GM21528 (cell line): ENCODE data around the gene DDTL.

Experiments
- ATAC-seq: cut with Tn5 transposase; IDR thresholded peaks from one replicate; pipeline ENCODE4 v1.9.1; 2021; ENCODE audit warnings: mild to moderate bottlenecking, moderate library complexity; ENCODE audit not compliant: unreplicated experiment, low FRiP score

Gene DDTL

GRCh38 chr22:24003887-24004286 is 37.2 kb downstream of the DDTL start:
- ATAC-seq, result no peak

DNA sequence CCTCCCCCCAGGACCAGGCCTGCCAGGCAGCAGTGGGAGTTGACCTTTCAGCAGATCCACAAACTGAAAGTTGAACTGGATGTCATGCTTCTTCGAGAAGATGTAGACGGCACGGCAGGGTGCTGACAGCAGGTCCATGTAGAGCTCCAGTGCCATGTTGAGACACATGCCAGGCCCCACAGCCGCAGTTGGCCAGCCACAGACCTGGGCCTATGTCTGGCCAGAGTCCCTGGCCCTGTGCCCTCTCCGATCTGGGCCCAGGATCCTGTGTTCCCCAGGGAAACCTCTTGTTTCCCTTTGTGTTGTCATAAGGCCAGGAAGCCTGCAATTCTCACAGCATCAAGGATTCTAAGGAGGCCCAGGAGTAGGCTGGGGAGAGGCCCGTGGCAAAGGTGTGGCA is 38.5 kb downstream of the DDTL start, which contains the start of gene GSTT4:
TSS of gene GSTT4 (minus strand) at position 253 of the 400 bp plus-strand sequence. CDS start at position 156, 97 bp downstream.
- no peak for ATAC-seq

DNA sequence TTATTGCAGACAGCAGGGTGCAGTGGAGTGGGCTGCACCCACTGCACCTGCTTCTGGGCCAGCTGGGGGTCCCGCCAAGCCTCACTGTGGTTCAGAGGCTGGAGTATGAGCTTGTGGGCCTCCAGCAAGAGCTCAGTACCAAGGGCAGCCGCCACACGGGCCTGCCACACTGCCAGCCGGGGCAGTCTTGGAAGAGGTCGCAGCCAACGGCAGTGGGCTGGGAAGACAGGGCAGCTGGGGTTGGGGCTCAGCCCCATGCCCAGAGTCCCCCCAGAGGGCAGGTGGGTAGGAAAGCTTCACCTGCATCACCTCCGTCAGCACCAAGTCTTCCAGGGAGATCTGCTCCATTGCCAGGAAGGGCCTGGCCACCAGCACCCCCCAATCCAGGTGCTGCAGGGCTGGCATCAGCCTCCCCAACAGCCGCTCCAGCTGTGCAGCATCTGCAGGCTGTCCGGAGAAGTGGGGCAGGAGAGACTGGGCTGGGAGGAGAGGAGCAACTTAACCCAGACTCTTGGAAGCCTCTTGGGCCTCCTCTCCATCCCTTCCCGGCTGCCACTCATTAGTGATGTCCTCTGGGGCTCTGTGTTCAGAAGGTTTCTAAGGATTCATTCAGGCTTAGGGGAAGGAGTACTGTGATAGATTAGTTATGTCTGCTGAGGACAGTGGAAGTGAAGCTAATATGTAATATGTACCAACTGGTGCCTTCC is 39.7 kb downstream of the DDTL start:
- no peak for ATAC-seq

GRCh38 chr22:24006914-24007214 is 40.2 kb downstream of the DDTL start:
- ATAC-seq, result no peak

GRCh38 chr22:24007253-24008021 is 40.7 kb downstream of the DDTL start:
- no peak for ATAC-seq

DNA sequence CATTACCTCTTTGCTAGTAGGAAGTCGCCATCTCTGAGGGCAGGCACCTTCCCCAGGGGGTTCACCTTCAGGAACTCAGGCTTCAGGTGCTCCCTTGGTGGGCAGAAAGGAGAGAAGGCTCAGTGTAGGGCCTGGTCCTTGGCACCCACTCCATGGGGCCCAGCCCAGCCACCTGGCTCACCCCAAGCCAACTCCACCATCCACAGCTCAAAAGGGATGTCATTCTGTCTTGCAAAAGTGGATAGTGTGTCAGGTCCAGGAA is 41.3 kb downstream of the DDTL start:
- no peak for ATAC-seq

DNA sequence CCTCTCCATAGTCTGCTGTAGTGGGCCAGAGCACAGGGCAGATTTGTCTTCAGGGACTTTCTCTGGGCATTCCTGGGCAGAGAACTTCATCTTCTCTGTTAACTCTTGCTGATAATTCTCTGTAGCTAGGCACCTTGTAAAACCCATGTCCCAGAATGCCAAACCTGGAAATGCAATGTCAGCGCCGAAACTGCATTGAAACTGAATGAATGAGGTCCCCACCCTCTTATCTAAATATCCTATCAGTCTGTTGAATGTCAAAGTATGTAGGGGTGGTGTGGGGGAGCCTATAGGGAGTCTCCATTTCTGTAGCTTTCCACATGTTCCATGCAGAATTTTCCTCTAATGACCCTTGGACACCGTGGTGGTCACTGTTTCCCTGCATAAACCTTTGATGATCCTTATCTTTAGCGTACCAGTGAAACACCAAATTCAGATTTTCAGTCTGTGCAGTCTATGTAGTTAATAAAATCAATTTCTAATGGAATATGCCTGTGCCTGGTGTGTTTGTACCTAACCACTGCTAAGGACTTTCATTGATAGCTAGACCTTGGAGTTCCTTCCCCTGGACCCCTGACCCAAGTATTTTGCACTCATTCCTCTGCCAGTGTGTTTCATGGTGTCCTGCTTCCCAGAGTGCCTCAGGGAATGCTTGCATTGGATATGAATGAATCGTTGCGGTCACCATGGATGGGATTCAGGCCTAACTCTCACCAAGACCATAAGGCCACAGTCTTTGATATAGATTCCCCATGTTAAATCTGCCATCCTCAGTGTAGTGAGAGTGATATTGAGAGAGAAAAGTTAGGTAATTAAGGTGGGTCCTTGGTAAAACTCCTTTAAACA is 41.9 kb downstream of the DDTL start:
- no peak for ATAC-seq

GRCh38 chr22:24009227-24010017 is 42.7 kb downstream of the DDTL start:
- ATAC-seq, result no peak

DNA sequence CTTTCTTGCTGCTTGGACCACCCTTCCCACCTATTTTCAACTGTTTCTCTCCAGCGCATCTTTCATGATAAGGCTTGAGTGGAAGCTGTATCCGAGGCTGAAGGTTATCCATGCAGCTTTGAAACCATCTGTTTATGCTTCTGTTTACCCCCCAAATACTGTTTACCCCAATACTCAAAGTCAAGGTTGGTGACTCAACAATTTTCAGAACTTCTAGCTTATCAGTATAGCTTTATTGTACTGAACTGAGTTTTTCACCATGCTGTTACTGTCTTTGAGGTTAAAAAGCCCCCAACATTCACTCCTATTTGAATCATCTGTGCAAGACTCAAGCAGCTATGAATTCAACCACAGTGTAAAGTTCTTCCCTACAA is 43.3 kb downstream of the DDTL start:
- ATAC-seq, result no peak

GRCh38 chr22:24011735-24012068 is 45.0 kb downstream of the DDTL start:
- ATAC-seq, result no peak

- ATAC-seq, result no peak
Observed at GRCh38 chr22:24016156-24016555, 49.5 kb downstream of the DDTL start.

DNA sequence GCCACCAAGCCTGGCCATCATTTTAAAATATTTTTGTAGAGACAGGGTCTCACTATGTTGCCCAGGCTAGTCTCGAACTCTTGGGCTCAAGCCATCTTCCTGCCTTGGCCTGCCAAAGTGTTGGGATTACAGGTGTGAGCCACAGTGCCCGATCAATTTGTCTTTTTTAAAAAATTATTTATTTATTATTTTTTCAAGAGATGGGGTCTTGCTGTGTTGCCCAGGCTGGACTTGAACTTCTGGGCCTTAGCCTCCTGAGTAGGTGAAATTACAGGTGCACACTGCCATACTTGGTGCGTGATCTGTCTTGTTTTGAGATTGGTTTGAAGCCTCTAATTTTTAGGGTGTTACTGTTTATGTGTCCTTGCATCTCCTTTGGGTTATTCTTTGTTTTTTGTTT is 54.6 kb downstream of the DDTL start:
- no peak for ATAC-seq
